Activated gamma-delta T cell (primary cell): ENCODE data around the gene HBS1L.
"Not testable (repeated sequence)": the region's sequence is repeated elsewhere in the genome, so short reads cannot be mapped to it uniquely, and the experiment has no call there.

Experiments used
- DNase-seq: peaks from one replicate; lab custom pipeline; 2025; lab: John Stamatoyannopoulos, UW

HBS1L gene

GRCh38 chr6:135075018-135075417, 20.4 kb upstream of the HBS1L start:
- DNase-seq = no peak

GRCh38 chr6:135073756-135074393, 19.3 kb upstream of the HBS1L start:
- no peak for DNase-seq

- no peak for DNase-seq
Observed at GRCh38 chr6:135073217-135073616, 18.6 kb upstream of the HBS1L start.

- DNase-seq = no peak
Observed at GRCh38 chr6:135072753-135073152, 18.1 kb upstream of the HBS1L start.

- DNase-seq = no peak
Observed at GRCh38 chr6:135071541-135071940, 16.9 kb upstream of the HBS1L start.

- no peak for DNase-seq
Observed at GRCh38 chr6:135067911-135068310, 13.3 kb upstream of the HBS1L start.

- no peak for DNase-seq
Observed at GRCh38 chr6:135066806-135067205, 12.2 kb upstream of the HBS1L start.

GRCh38 chr6:135066397-135066796, 11.8 kb upstream of the HBS1L start:
- no peak for DNase-seq

- DNase-seq = no peak
Observed at GRCh38 chr6:135064586-135064985, 10.0 kb upstream of the HBS1L start.

GRCh38 chr6:135063926-135064325, 9.3 kb upstream of the HBS1L start:
- no peak for DNase-seq

GRCh38 chr6:135062735-135063134, 8.1 kb upstream of the HBS1L start:
- no peak for DNase-seq

- DNase-seq = no peak
Observed at GRCh38 chr6:135060076-135060475, 5.5 kb upstream of the HBS1L start.

GRCh38 chr6:135058299-135058698, 3.7 kb upstream of the HBS1L start:
- not testable (repeated sequence) for DNase-seq

- DNase-seq = no peak
Observed at GRCh38 chr6:135056632-135057031, 2.0 kb upstream of the HBS1L start.

- DNase-seq = no peak
Observed at GRCh38 chr6:135054226-135054568, 425 bp downstream of the HBS1L start.

- no peak for DNase-seq
Observed at GRCh38 chr6:135053406-135053805, 1.2 kb downstream of the HBS1L start.

- DNase-seq = no peak
Observed at GRCh38 chr6:135052939-135053338, 1.7 kb downstream of the HBS1L start.

GRCh38 chr6:135048915-135049314, 5.7 kb downstream of the HBS1L start:
- no peak for DNase-seq

- no peak for DNase-seq
Observed at GRCh38 chr6:135047336-135047735, 7.3 kb downstream of the HBS1L start.

- no peak for DNase-seq
Observed at GRCh38 chr6:135046912-135047311, 7.7 kb downstream of the HBS1L start.

- DNase-seq = no peak
Observed at GRCh38 chr6:135044639-135045038, 10.0 kb downstream of the HBS1L start.

GRCh38 chr6:135043846-135044245, 10.8 kb downstream of the HBS1L start:
- DNase-seq = no peak

GRCh38 chr6:135043364-135043763, 11.3 kb downstream of the HBS1L start:
- DNase-seq = no peak

GRCh38 chr6:135038335-135038734, 16.3 kb downstream of the HBS1L start:
- DNase-seq = no peak

GRCh38 chr6:135037541-135037940, 17.1 kb downstream of the HBS1L start:
- DNase-seq = no peak
